Activated CD4-positive, alpha-beta T cell treated with anti-CD3 and anti-CD28 coated beads for 1 hour (primary cell): Measurements from ENCODE around the gene EWSR1.

Experiments used
- DNase-seq: peaks from one replicate; pipeline ENCODE4 v3.0.0-alpha.2; 2020

Gene EWSR1

GRCh38 chr22:29251981-29252911 lies 15.8 kb upstream of the EWSR1 start:
- no peak for DNase-seq

- DNase-seq: no peak
These were observed 14.3 kb upstream of the EWSR1 start for GRCh38 chr22:29253561-29254285.

GRCh38 chr22:29254286-29254660 lies 13.8 kb upstream of the EWSR1 start:
- no peak for DNase-seq

GRCh38 chr22:29255064-29255621 lies 12.9 kb upstream of the EWSR1 start:
- no peak for DNase-seq

- no peak for DNase-seq
These were observed 11.3 kb upstream of the EWSR1 start for GRCh38 chr22:29256606-29257325.

- DNase-seq: no peak
These were observed 10.3 kb upstream of the EWSR1 start for GRCh38 chr22:29257751-29258181.

- no peak for DNase-seq
These were observed 9.4 kb upstream of the EWSR1 start for GRCh38 chr22:29258407-29259252.

GRCh38 chr22:29259253-29259899 lies 8.7 kb upstream of the EWSR1 start:
- no peak for DNase-seq

GRCh38 chr22:29260031-29260560 lies 8.0 kb upstream of the EWSR1 start:
- no peak for DNase-seq

- no peak for DNase-seq
These were observed 7.3 kb upstream of the EWSR1 start for GRCh38 chr22:29260601-29261315.

GRCh38 chr22:29263791-29264276 lies 4.2 kb upstream of the EWSR1 start:
- DNase-seq: no peak

- DNase-seq: no peak
These were observed 2.8 kb upstream of the EWSR1 start for GRCh38 chr22:29265305-29265704.

- DNase-seq: no peak
These were observed 2.1 kb upstream of the EWSR1 start for GRCh38 chr22:29265929-29266328.

- DNase-seq: no peak
These were observed 1.3 kb upstream of the EWSR1 start for GRCh38 chr22:29266564-29267461.

GRCh38 chr22:29267462-29267857 lies 608 bp upstream of the EWSR1 start:
- no peak for DNase-seq

GRCh38 chr22:29268511-29269229 lies 602 bp downstream of the EWSR1 start:
- no peak for DNase-seq

GRCh38 chr22:29269230-29269604 lies 1.1 kb downstream of the EWSR1 start:
- no peak for DNase-seq

- DNase-seq: no peak
These were observed 1.8 kb downstream of the EWSR1 start for GRCh38 chr22:29269731-29270474.
